Brain microvascular endothelial cell (primary cell): ENCODE data around the gene BRD1.
"Not testable (repeated sequence)": the region's sequence is repeated elsewhere in the genome, so short reads cannot be mapped to it uniquely, and the experiment has no call there.

Source experiments
- DNase-seq: peaks from one replicate; pipeline ENCODE4 v3.0.0-alpha.2; 2020
- H3K27ac ChIP-seq: fragments of 250-450 bp; sonication (Bioruptor Pico); 2 replicates; pipeline ENCODE4 v1.5.1; 2020; ENCODE audit warnings: mild to moderate bottlenecking, moderate library complexity
- H3K27me3 ChIP-seq: fragments of 250-450 bp; sonication (Bioruptor Pico); replicated peaks from 2 replicates; pipeline ENCODE4 v1.5.1; 2020; ENCODE audit warnings: mild to moderate bottlenecking
- H3K36me3 ChIP-seq: fragments of 250-450 bp; sonication (Bioruptor Pico); replicated peaks from 2 replicates; pipeline ENCODE4 v1.5.1; 2020; ENCODE audit warnings: mild to moderate bottlenecking
- H3K4me3 ChIP-seq: 2 replicates; pipeline ENCODE4 v1.5.1; 2011; ENCODE audit warnings: low read depth, mild to moderate bottlenecking, control low read depth, low read length, moderate library complexity
- CTCF ChIP-seq: IDR thresholded peaks from 2 replicates; pipeline ENCODE4 v1.5.1; 2011; ENCODE audit warnings: low read depth, mild to moderate bottlenecking, moderate library complexity, low read length, control low read depth, inconsistent platforms; ENCODE audit errors: missing control alignments
- in situ Hi-C: cut with HindIII; loops from 2 replicates; pipeline ENCODE4 v1.10.0; 2017; ENCODE audit warnings: low sequenced_read_pairs, low pct_ligation_motif_present

The BRD1 gene

GRCh38 chr22:49765091-49765771 lies 62.4 kb downstream of the BRD1 start:
- no peak for TF ChIP-seq CTCF
- no peak for DNase-seq

DNA sequence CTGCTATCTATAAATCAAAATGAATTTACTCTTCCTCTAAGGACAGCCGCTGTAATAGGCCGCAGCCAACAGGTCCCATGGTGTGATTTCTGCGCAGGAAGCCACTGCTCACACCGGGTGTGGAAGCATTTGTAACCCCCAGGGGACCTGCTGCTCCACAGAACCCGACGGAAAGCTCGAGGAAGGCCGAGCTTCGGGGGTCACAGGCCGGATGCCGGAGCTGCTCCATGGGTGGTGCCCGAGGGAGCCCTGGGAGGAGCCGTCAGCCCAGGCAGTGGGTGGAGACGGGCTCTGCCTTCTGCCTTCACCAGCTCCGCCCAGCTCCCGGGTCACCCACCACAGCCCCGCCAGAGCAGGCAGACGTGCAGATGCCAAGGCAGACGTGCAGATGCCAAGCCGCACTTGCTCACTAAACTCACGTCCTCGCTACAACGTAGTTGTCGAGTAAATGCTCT lies 63.5 kb downstream of the BRD1 start:
- H3K27me3 ChIP-seq, result no peaks in the 10 kb centered on the region
- no peak for DNase-seq
- in situ Hi-C loops, result no loop called here
- H3K27ac ChIP-seq, result no peak overlapping the region
- TF ChIP-seq CTCF, result no peak
- no peaks in the 10 kb centered on the region for H3K36me3 ChIP-seq
- H3K4me3 ChIP-seq, result no peak overlapping the region

More at GRCh38 chr22:49765091-49765771, 62.4 kb downstream of the BRD1 start:
- Histone ChIP-seq H3K4me3 (no peak overlapping the region), H3K27ac (no peak overlapping the region), H3K36me3 (no peaks in the 10 kb centered on the region), H3K27me3 (no peaks in the 10 kb centered on the region)
- in situ Hi-C loops, result no loop called here

- in situ Hi-C loops, result no loop called here
- DNase-seq, result no peak
- H3K27ac ChIP-seq, result no peak overlapping the region
- H3K36me3 ChIP-seq, result no peaks in the 10 kb centered on the region
- H3K4me3 ChIP-seq, result no peak overlapping the region
- no peaks in the 10 kb centered on the region for H3K27me3 ChIP-seq
- no peak for TF ChIP-seq CTCF
Observed at GRCh38 chr22:49763696-49764095, 64.0 kb downstream of the BRD1 start.

DNA sequence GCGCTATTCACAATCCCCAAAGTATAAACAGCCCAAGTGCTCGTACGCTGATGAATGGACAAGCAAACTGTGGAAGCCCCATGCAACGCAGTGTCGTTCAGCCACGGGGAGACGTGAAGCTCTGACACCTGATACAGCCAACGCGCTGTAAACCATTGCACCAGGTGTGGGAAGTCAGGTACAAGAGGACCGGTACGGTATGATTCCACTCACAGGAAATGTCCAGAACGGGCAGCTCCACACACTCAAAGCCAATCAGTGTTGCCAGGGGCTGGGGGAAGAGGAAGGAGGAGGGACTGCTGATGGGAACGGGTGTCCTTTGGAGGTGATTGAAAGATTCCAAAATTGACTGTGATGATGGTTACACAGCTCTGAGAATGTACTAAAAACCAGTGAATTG lies 64.5 kb downstream of the BRD1 start:
- in situ Hi-C loops, result no loop called here

DNA sequence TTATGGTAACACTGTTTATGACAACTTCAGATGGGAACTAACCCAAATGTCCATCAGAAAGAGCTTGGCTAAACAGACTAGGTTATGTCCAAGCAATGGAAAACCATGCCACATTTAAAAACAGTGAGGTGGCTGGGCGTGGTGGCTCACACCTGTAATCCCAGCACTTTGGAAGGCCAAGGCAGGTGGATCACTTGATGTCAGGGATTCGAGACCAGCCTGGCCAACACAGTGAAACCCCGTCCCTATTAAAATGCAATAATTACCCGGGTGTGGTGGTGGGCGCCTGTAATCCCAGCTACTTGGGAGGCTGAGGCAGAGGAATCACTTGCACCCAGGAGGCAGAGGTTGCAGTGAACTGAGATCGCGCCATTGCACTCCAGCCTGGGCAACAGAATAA lies 65.1 kb downstream of the BRD1 start:
- H3K27me3 ChIP-seq, H3K4me3 ChIP-seq, H3K36me3 ChIP-seq, H3K27ac ChIP-seq, in situ Hi-C loops, DNase-seq: not testable (repeated sequence)

More for the DNA sequence above, 64.5 kb downstream of the BRD1 start:
- Histone ChIP-seq H3K4me3 (no peak overlapping the region), H3K36me3 (no peaks in the 10 kb centered on the region), H3K27ac (no peak overlapping the region), H3K27me3 (no peaks in the 10 kb centered on the region)
- no peak for DNase-seq
- TF ChIP-seq CTCF, result no peak

GRCh38 chr22:49761836-49762235 lies 65.8 kb downstream of the BRD1 start:
- Histone ChIP-seq H3K36me3 (no peaks in the 10 kb centered on the region), H3K27me3 (no peaks in the 10 kb centered on the region), H3K27ac (no peak overlapping the region), H3K4me3 (no peak overlapping the region)
- DNase-seq, result no peak
- in situ Hi-C loops, result no loop called here
- no peak for TF ChIP-seq CTCF
